OCI-LY3 (cell line): ENCODE measurements around the gene TSR1.

ENCODE experiments used
- H2AFZ ChIP-seq: fragments of 200-600, 300-600 bp; shearing (Covaris generic); 2 replicates; pipeline ENCODE4 v1.6.0; 2014; ENCODE audit warnings: antibody characterized with exemption, low read depth, low read length
- H3K27ac ChIP-seq: fragments of 200-600, 300-600 bp; sonication (generic); 2 replicates; pipeline ENCODE4 v1.5.1; 2014; ENCODE audit warnings: mild to moderate bottlenecking, low read length, moderate library complexity, mixed read lengths
- H3K27me3 ChIP-seq: fragments of 200-600, 300-600 bp; sonication (generic); 2 replicates; pipeline ENCODE4 v1.6.1; 2014; ENCODE audit warnings: low read depth, low read length, mixed read lengths
- H3K36me3 ChIP-seq: fragments of 200-600, 300-600 bp; sonication (generic); replicated peaks from 2 replicates; pipeline ENCODE3; 2014; ENCODE audit warnings: low read depth, low read length, mixed read lengths
- H3K4me1 ChIP-seq: fragments of 300-600, 200-600 bp; sonication (generic); 2 replicates; pipeline ENCODE4 v1.6.1; 2014; ENCODE audit warnings: low read length, mixed read lengths
- H3K4me2 ChIP-seq: fragments of 200-600, 300-600 bp; sonication (generic); 2 replicates; pipeline ENCODE4 v1.6.1; 2014; ENCODE audit warnings: low read length, mixed read lengths
- H3K4me3 ChIP-seq: fragments of 300-600, 200-600 bp; sonication (generic); 2 replicates; pipeline ENCODE4 v1.5.1; 2014; ENCODE audit warnings: antibody characterized with exemption, mild to moderate bottlenecking, low read length, moderate library complexity
- H3K79me2 ChIP-seq: fragments of 300-600, 200-600 bp; shearing (Covaris generic); 2 replicates; pipeline ENCODE4 v1.6.1; 2014; ENCODE audit warnings: mild to moderate bottlenecking, low read length, mixed read lengths
- H3K9ac ChIP-seq: fragments of 300-600, 200-600 bp; shearing (Covaris generic); 2 replicates; pipeline ENCODE4 v1.6.0; 2014; ENCODE audit warnings: mild to moderate bottlenecking, low read length, moderate library complexity
- H3K9me3 ChIP-seq: fragments of 200-600, 300-600 bp; shearing (Covaris generic); 2 replicates; pipeline ENCODE4 v1.6.1; 2014; ENCODE audit warnings: low read length, mixed read lengths; ENCODE audit not compliant: insufficient read depth
- H4K20me1 ChIP-seq: fragments of 200-600, 300-600 bp; sonication (generic); 2 replicates; pipeline ENCODE4 v1.6.1; 2016; ENCODE audit warnings: low read length, mixed read lengths; ENCODE audit not compliant: insufficient read depth
- EZH2phosphoT487 ChIP-seq: fragments of 200-600 bp; shearing (Covaris generic); IDR thresholded peaks from 2 replicates; pipeline ENCODE4 v1.6.1; 2018; ENCODE audit warnings: antibody characterized with exemption, mixed run types, low read depth
- TF ChIP-seq, protein P1 (sequence below): fragments of 200-600, 300-600 bp; sonication (generic); IDR thresholded peaks from 2 replicates; pipeline ENCODE4 v1.5.1; 2014; ENCODE audit warnings: antibody characterized with exemption, low read length, low read depth

TSR1 gene

DNA sequence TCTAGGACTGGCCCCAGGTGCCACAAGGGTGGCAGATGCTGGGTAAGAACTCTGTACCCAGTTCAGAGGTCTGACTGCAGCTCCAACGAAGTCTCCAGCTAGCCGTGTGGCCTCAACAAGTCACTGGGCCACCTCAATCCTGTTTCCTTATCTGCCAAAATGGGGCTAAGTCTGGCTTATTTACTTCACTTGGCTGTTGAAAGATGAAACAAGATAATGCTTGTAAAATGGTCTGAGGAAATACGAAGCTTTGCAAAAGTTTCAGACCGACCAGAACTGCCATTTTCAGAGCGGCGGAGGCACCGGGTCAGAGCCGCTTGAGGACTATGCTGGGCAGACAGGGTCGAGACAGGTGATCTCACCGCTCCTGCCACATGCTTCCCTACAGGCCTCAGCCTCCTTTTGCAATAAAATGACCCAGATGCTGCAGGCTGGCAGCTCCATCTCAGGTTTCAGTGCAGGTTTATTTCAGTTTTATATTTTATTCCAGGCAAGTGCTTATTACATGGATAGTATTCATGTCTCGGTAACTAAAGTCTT lies 47.4 kb upstream of the TSR1 start:
- Histone ChIP-seq H3K4me2 (no peak overlapping the region), H3K9me3 (no peaks in the 10 kb centered on the region), H4K20me1 (no peaks in the 10 kb centered on the region), H2AFZ (no peak overlapping the region), H3K36me3 (no peaks in the 10 kb centered on the region), H3K9ac (no peak overlapping the region), H3K79me2 (no peaks in the 10 kb centered on the region), H3K27me3 (no peaks in the 10 kb centered on the region), H3K4me1 (no peaks in the 10 kb centered on the region), H3K4me3 (no peak overlapping the region), H3K27ac (no peak overlapping the region)
- TF ChIP-seq, protein P1, sequence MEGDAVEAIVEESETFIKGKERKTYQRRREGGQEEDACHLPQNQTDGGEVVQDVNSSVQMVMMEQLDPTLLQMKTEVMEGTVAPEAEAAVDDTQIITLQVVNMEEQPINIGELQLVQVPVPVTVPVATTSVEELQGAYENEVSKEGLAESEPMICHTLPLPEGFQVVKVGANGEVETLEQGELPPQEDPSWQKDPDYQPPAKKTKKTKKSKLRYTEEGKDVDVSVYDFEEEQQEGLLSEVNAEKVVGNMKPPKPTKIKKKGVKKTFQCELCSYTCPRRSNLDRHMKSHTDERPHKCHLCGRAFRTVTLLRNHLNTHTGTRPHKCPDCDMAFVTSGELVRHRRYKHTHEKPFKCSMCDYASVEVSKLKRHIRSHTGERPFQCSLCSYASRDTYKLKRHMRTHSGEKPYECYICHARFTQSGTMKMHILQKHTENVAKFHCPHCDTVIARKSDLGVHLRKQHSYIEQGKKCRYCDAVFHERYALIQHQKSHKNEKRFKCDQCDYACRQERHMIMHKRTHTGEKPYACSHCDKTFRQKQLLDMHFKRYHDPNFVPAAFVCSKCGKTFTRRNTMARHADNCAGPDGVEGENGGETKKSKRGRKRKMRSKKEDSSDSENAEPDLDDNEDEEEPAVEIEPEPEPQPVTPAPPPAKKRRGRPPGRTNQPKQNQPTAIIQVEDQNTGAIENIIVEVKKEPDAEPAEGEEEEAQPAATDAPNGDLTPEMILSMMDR: no peak
- no peak for TF ChIP-seq EZH2phosphoT487

GRCh38 chr17:2380950-2381649 lies 44.8 kb upstream of the TSR1 start:
- Histone ChIP-seq H3K36me3 (no peaks in the 10 kb centered on the region), H3K9me3 (no peaks in the 10 kb centered on the region), H4K20me1 (no peaks in the 10 kb centered on the region), H3K79me2 (no peaks in the 10 kb centered on the region), H3K9ac (no peak overlapping the region), H3K27ac (no peak overlapping the region), H3K4me3 (no peak overlapping the region), H2AFZ (no peak overlapping the region), H3K4me2 (no peak overlapping the region), H3K27me3 (no peaks in the 10 kb centered on the region), H3K4me1 (no peaks in the 10 kb centered on the region)
- TF ChIP-seq EZH2phosphoT487: no peak
- TF ChIP-seq, protein P1: no peak

- H3K36me3 ChIP-seq: no peaks in the 10 kb centered on the region
- H3K27ac ChIP-seq: no peak overlapping the region
- no peaks in the 10 kb centered on the region for H3K4me1 ChIP-seq
- H3K79me2 ChIP-seq: no peaks in the 10 kb centered on the region
- H3K4me3 ChIP-seq: no peak overlapping the region
- no peaks in the 10 kb centered on the region for H4K20me1 ChIP-seq
- no peak overlapping the region for H3K4me2 ChIP-seq
- no peak overlapping the region for H3K9ac ChIP-seq
- no peak overlapping the region for H2AFZ ChIP-seq
- H3K9me3 ChIP-seq: no peaks in the 10 kb centered on the region
- no peaks in the 10 kb centered on the region for H3K27me3 ChIP-seq
- TF ChIP-seq EZH2phosphoT487: no peak
- TF ChIP-seq, protein P1: no peak
These were observed 44.1 kb upstream of the TSR1 start for GRCh38 chr17:2380226-2380922.

DNA sequence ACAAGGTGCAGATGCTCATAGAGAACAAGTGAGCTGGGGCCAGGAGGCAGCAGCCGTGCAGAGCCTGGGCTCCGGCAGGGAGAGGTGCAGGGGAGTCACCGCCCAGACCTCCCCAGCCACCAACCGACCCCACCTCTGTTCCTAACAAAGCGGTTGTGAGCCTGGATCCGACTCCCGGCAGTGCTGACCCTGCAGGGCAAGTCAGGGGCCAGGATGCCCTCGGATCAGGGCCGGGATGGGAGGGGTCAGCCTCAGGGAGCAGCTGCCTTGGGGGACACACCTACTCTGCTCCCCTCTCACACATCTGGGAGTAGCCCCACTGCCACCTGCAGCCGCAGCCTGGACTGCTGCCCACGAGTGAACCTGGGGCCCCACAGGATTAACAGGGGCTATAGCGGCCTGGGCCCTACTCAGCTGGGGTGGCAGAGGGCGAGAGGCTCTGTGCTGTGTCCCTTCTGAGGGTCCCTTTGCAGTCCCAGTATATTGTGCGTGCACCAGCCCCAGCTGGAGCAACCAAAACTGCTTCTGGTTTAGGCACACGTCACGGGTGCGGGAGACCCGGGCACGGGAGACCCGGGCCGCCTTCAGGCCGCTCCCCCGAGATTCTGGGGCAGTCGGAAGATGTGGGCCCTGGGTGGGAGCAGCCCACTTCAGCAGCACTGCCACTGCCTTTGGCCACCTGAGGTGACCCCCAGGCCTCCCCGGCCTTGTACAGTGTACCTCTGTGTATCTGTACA lies 43.4 kb upstream of the TSR1 start:
- H3K36me3 ChIP-seq: no peaks in the 10 kb centered on the region
- H3K27ac ChIP-seq: no peak overlapping the region
- TF ChIP-seq, protein P1: no peak
- TF ChIP-seq EZH2phosphoT487: no peak

More for the DNA sequence above, 43.4 kb upstream of the TSR1 start:
- no peak overlapping the region for H3K4me3 ChIP-seq
- no peak overlapping the region for H3K4me2 ChIP-seq
- H3K79me2 ChIP-seq: no peaks in the 10 kb centered on the region
- no peak overlapping the region for H2AFZ ChIP-seq
- no peak overlapping the region for H3K9ac ChIP-seq
- H3K9me3 ChIP-seq: no peaks in the 10 kb centered on the region
- no peaks in the 10 kb centered on the region for H3K27me3 ChIP-seq
- H3K4me1 ChIP-seq: no peaks in the 10 kb centered on the region
- no peaks in the 10 kb centered on the region for H4K20me1 ChIP-seq
